GM19463 (cell line): Measurements from ENCODE around the gene ATG16L2.

Experiments used
- ATAC-seq: cut with Tn5 transposase; IDR thresholded peaks from one replicate; pipeline ENCODE4 v1.9.1; 2021; ENCODE audit warnings: mild to moderate bottlenecking, moderate library complexity; ENCODE audit not compliant: unreplicated experiment

Gene ATG16L2

GRCh38 chr11:72869831-72870230 is 55.6 kb downstream of the ATG16L2 start:
- ATAC-seq: no peak

- no peak for ATAC-seq
These were observed 56.9 kb downstream of the ATG16L2 start for GRCh38 chr11:72871119-72871518.

- ATAC-seq: no peak
These were observed 57.8 kb downstream of the ATG16L2 start for GRCh38 chr11:72872012-72872411.

GRCh38 chr11:72875736-72876135 is 61.5 kb downstream of the ATG16L2 start:
- no peak for ATAC-seq

GRCh38 chr11:72876147-72876546 is 61.9 kb downstream of the ATG16L2 start:
- no peak for ATAC-seq
